Panc1 (cell line): ENCODE results near the gene MTFP1. TPM values are rescaled to one million over a fixed set of nuclear protein-coding genes. Genes with fewer than 3 reads are reported as not detected.

Experiments
- ATAC-seq: fragments of 200-7000 bp; cut with Tn5 transposase; 2 replicates; pipeline ENCODE4 v1.9.1; 2020; ENCODE audit warnings: mild to moderate bottlenecking, moderate library complexity
- BruUV-seq: library from RNA; stranded (reverse); fragments of 400-500 nt; replicated peaks from 2 replicates; lab custom pipeline; 2021; lab: Mats Ljungman, UMichigan
- CTCF ChIA-PET: fragments of 300-600 bp; sonication (Branson Sonifier 250); formaldehyde crosslinking; loops from one replicate; lab custom pipeline; 2022; ENCODE audit warnings: antibody characterized with exemption; lab: Charles Lee
- POLR2A ChIA-PET: fragments of 300-600 bp; sonication (Branson Sonifier 250); formaldehyde crosslinking; loops from one replicate; lab custom pipeline; 2022; ENCODE audit warnings: antibody characterized with exemption; lab: Charles Lee
- DNase-seq: peaks from one replicate; pipeline ENCODE4 v3.0.0-alpha.2; 2010; ENCODE audit warnings: low read depth, low spot score
- H3K27ac ChIP-seq: 2 replicates; pipeline ENCODE4 v1.5.1; 2011; ENCODE audit warnings: mild to moderate bottlenecking, low read length, inconsistent platforms
- H3K27me3 ChIP-seq: fragments of 200-500 bp; sonication (Bioruptor generic); 2 replicates; pipeline ENCODE4 v1.6.0; 2014; ENCODE audit warnings: low read length, inconsistent platforms; ENCODE audit not compliant: control insufficient read depth, insufficient read depth
- H3K36me3 ChIP-seq: fragments of 200-500 bp; sonication (Bioruptor generic); 2 replicates; pipeline ENCODE4 v1.5.1; 2014; ENCODE audit warnings: inconsistent platforms, mild to moderate bottlenecking, low read length, moderate library complexity; ENCODE audit not compliant: control insufficient read depth, insufficient read depth
- H3K4me1 ChIP-seq: 2 replicates; pipeline ENCODE4 v1.5.1; 2011; ENCODE audit warnings: inconsistent platforms, mild to moderate bottlenecking, low read length, moderate library complexity; ENCODE audit not compliant: control insufficient read depth, insufficient read depth
- H3K4me3 ChIP-seq, 2 experiments: 2 replicates each; pipeline ENCODE4 v1.5.1; 2011 to 2012; ENCODE audit warnings: low read depth in 2 of 2, low read length in 2 of 2, mild to moderate bottlenecking in 2 of 2, inconsistent platforms in 1 of 2, moderate library complexity in 1 of 2
- H3K9me3 ChIP-seq: fragments of 200-500 bp; sonication (Bioruptor generic); 2 replicates; pipeline ENCODE4 v1.5.1; 2014; ENCODE audit warnings: low read depth, mild to moderate bottlenecking, inconsistent platforms, low read length, moderate library complexity; ENCODE audit not compliant: control insufficient read depth, insufficient read depth
- POLR2AphosphoS5 ChIP-seq: IDR thresholded peaks from 2 replicates; pipeline ENCODE4 v1.6.1; 2012; ENCODE audit warnings: mild to moderate bottlenecking, low read depth, low read length, moderate library complexity
- REST ChIP-seq, 2 experiments: IDR thresholded peaks; 2 replicates each; pipeline ENCODE4 v1.6.1; 2011 to 2012; ENCODE audit warnings: low read depth in 2 of 2, control low read depth in 1 of 2, low read length in 1 of 2, mild to moderate bottlenecking in 1 of 2, moderate library complexity in 1 of 2; ENCODE audit not compliant: insufficient read depth in 1 of 2
- SIN3A ChIP-seq: IDR thresholded peaks from 2 replicates; pipeline ENCODE4 v1.6.1; 2012; ENCODE audit warnings: low read depth, mild to moderate bottlenecking, low read length, moderate library complexity, borderline replicate concordance; ENCODE audit not compliant: insufficient read depth
- TCF7L2 ChIP-seq: IDR thresholded peaks from 2 replicates; pipeline ENCODE4 v1.6.1; 2011; ENCODE audit warnings: mild to moderate bottlenecking, low read depth, low read length, inconsistent platforms
- in situ Hi-C: cut with HindIII; loops from 2 replicates; pipeline ENCODE4 v1.10.0; 2016; ENCODE audit warnings: low sequenced_read_pairs, low pct_unique_long_range_greater_than_20kb
- intact Hi-C: fragments of 100-400 bp; cut with micrococcal nuclease; formaldehyde crosslinking; loops from one replicate; pipeline ENCODE4 v1.10.0; 2022; ENCODE audit not compliant: unreplicated experiment
- total RNA-seq: library from RNA; stranded (reverse); gene quantifications from one replicate; pipeline ENCODE4 v1.2.1, GENCODE V29; 2021; ENCODE audit not compliant: unreplicated experiment
- TF ChIP-seq, protein P1 (sequence below): fragments of 450-650 bp; IDR thresholded peaks from 2 replicates; pipeline ENCODE4 v1.5.1; 2017; ENCODE audit warnings: mild to moderate bottlenecking

The MTFP1 gene
- total RNA-seq, 1 experiment from 2014 or later: 21.5 TPM

- Histone ChIP-seq H3K27me3 (no peaks in the 10 kb centered on the region), H3K36me3 (no peaks in the 10 kb centered on the region), H3K27ac (no peak overlapping the region), H3K9me3 (no peaks in the 10 kb centered on the region), H3K4me3 (no peak overlapping the region), H3K4me1 (peaks cover 2% of the 10 kb centered on the region; the same call in 1 of the 2 replicates)
- intact Hi-C loops (no loop called here), in situ Hi-C loops (no loop called here)
- ChIA-PET POLR2A (no interaction called here), CTCF (no interaction called here)
- no peak for TF ChIP-seq TCF7L2
- TF ChIP-seq POLR2AphosphoS5: no peak
- no peak for TF ChIP-seq REST (IDR thresholded peaks at IDR 0.05; ENCODE audit: insufficient read depth in 1 of 2, low read depth in 2 of 2, low read length in 1 of 2)
- TF ChIP-seq SIN3A: no peak
- TF ChIP-seq, protein P1, sequence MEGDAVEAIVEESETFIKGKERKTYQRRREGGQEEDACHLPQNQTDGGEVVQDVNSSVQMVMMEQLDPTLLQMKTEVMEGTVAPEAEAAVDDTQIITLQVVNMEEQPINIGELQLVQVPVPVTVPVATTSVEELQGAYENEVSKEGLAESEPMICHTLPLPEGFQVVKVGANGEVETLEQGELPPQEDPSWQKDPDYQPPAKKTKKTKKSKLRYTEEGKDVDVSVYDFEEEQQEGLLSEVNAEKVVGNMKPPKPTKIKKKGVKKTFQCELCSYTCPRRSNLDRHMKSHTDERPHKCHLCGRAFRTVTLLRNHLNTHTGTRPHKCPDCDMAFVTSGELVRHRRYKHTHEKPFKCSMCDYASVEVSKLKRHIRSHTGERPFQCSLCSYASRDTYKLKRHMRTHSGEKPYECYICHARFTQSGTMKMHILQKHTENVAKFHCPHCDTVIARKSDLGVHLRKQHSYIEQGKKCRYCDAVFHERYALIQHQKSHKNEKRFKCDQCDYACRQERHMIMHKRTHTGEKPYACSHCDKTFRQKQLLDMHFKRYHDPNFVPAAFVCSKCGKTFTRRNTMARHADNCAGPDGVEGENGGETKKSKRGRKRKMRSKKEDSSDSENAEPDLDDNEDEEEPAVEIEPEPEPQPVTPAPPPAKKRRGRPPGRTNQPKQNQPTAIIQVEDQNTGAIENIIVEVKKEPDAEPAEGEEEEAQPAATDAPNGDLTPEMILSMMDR: no peak
- DNase-seq (no peak), ATAC-seq (no peak)
- BruUV-seq: no TSS peak
Observed at GRCh38 chr22:30381264-30381663, 44.3 kb upstream of the MTFP1 start.

- no peak for TF ChIP-seq POLR2AphosphoS5
- no peak for TF ChIP-seq TCF7L2
- Histone ChIP-seq H3K27ac (no peak overlapping the region), H3K27me3 (no peaks in the 10 kb centered on the region), H3K4me3 (no peak overlapping the region), H3K36me3 (peaks cover 2% of the 10 kb centered on the region; the same call in 1 of the 2 replicates), H3K4me1 (peaks cover 6% of the 10 kb centered on the region; the same call in 1 of the 2 replicates), H3K9me3 (no peaks in the 10 kb centered on the region)
- DNase-seq: no peak
- intact Hi-C loops: no loop called here
- POLR2A ChIA-PET: no interaction called here
- BruUV-seq: no TSS peak
- no peak for ATAC-seq
- CTCF ChIA-PET: interaction anchor here (0.6 kb wide), 1 partner anchor 69 kb away, joined by 4 read pairs; no protein-coding TSS in a partner anchor
- in situ Hi-C loops: no loop called here
Observed at GRCh38 chr22:30382340-30382739, 43.2 kb upstream of the MTFP1 start.

GRCh38 chr22:30383061-30383460 is 42.5 kb upstream of the MTFP1 start:
- in situ Hi-C loops (no loop called here), intact Hi-C loops (no loop called here)
- Histone ChIP-seq H3K27ac (no peak overlapping the region), H3K9me3 (no peaks in the 10 kb centered on the region), H3K4me3 (no peak overlapping the region), H3K4me1 (peaks cover 6% of the 10 kb centered on the region; the same call in 1 of the 2 replicates), H3K36me3 (peaks cover 2% of the 10 kb centered on the region; the same call in 1 of the 2 replicates), H3K27me3 (no peaks in the 10 kb centered on the region)
- TF ChIP-seq, protein P1: no peak
- no peak for TF ChIP-seq SIN3A
- no peak for TF ChIP-seq TCF7L2
- TF ChIP-seq POLR2AphosphoS5: no peak
- TF ChIP-seq REST (IDR thresholded peaks at IDR 0.05; ENCODE audit: insufficient read depth in 1 of 2, low read depth in 2 of 2, low read length in 1 of 2): no peak
- no TSS peak for BruUV-seq
- CTCF ChIA-PET: interaction anchor here (0.6 kb wide), 1 partner anchor 92 kb away, joined by 3 read pairs; no protein-coding TSS in a partner anchor
- POLR2A ChIA-PET: no interaction called here
- DNase-seq (no peak), ATAC-seq (no peak)
